MM.1S (cell line): ENCODE measurements around the gene DPY19L3.

Experiments
- DNase-seq: peaks from one replicate; pipeline ENCODE4 v3.0.0-alpha.2; 2015
- H2AFZ ChIP-seq: fragments of 300-600 bp; sonication (generic); 2 replicates; pipeline ENCODE4 v1.6.0; 2016; ENCODE audit warnings: antibody characterized with exemption, low read length
- H3F3A ChIP-seq: fragments of 300-600 bp; sonication (generic); 2 replicates; pipeline ENCODE4 v1.6.1; 2016; ENCODE audit warnings: mild to moderate bottlenecking, antibody characterized with exemption, low read length, moderate library complexity, mixed read lengths; ENCODE audit not compliant: insufficient read depth
- H3K27ac ChIP-seq: fragments of 300-600 bp; sonication (generic); 2 replicates; pipeline ENCODE4 v1.5.1; 2016; ENCODE audit warnings: mild to moderate bottlenecking, low read length
- H3K27me3 ChIP-seq: fragments of 300-600 bp; sonication (generic); replicated peaks from 2 replicates; pipeline ENCODE4 v1.6.0; 2016; ENCODE audit warnings: low read length; ENCODE audit not compliant: insufficient read depth
- H3K36me3 ChIP-seq: fragments of 300-600 bp; sonication (generic); replicated peaks from 2 replicates; pipeline ENCODE4 v1.6.1; 2016; ENCODE audit warnings: mild to moderate bottlenecking, low read length, mixed read lengths; ENCODE audit not compliant: insufficient read depth
- H3K4me1 ChIP-seq: fragments of 300-600 bp; sonication (generic); 2 replicates; pipeline ENCODE4 v1.6.1; 2016; ENCODE audit warnings: low read length, mixed read lengths
- H3K4me2 ChIP-seq: fragments of 300-600 bp; sonication (generic); 2 replicates; pipeline ENCODE4 v1.6.0; 2016; ENCODE audit warnings: low read depth, low read length
- H3K4me3 ChIP-seq: fragments of 300-600 bp; sonication (generic); 2 replicates; pipeline ENCODE4 v1.5.1; 2016; ENCODE audit warnings: low read length, mixed read lengths
- H3K79me2 ChIP-seq: fragments of 300-600 bp; sonication (generic); 2 replicates; pipeline ENCODE4 v1.6.1; 2016; ENCODE audit warnings: mixed run types, low read length, mixed read lengths
- H3K9ac ChIP-seq: fragments of 300-600 bp; sonication (generic); 2 replicates; pipeline ENCODE4 v1.6.1; 2016; ENCODE audit warnings: low read length, mixed read lengths
- H3K9me2 ChIP-seq: fragments of 300-600 bp; sonication (generic); replicated peaks from 2 replicates; pipeline ENCODE4 v1.6.1; 2016; ENCODE audit warnings: mild to moderate bottlenecking, low read length, mixed read lengths; ENCODE audit not compliant: insufficient read depth
- H3K9me3 ChIP-seq: fragments of 300-600 bp; sonication (generic); replicated peaks from 2 replicates; pipeline ENCODE4 v1.6.1; 2016; ENCODE audit warnings: mild to moderate bottlenecking, low read length, mixed read lengths; ENCODE audit not compliant: insufficient read depth
- H4K20me1 ChIP-seq: fragments of 300-600 bp; sonication (generic); 2 replicates; pipeline ENCODE4 v1.6.1; 2016; ENCODE audit warnings: mild to moderate bottlenecking, low read length, moderate library complexity, mixed read lengths; ENCODE audit not compliant: insufficient read depth
- EZH2 ChIP-seq: fragments of 300-600 bp; sonication (generic); optimal IDR thresholded peaks from 2 replicates; pipeline ENCODE3; 2017; ENCODE audit warnings: low read depth, mild to moderate bottlenecking, antibody characterized with exemption, low read length, mixed read lengths
- EZH2phosphoT487 ChIP-seq: fragments of 300-600 bp; sonication (generic); IDR thresholded peaks from 2 replicates; pipeline ENCODE4 v1.6.1; 2018; ENCODE audit warnings: antibody characterized with exemption, low read length
- TF ChIP-seq, protein P1 (sequence below): fragments of 300-600 bp; sonication (generic); IDR thresholded peaks from 2 replicates; pipeline ENCODE4 v1.5.1; 2016; ENCODE audit warnings: antibody characterized with exemption, low read length, mixed read lengths

DPY19L3 gene, protein sequence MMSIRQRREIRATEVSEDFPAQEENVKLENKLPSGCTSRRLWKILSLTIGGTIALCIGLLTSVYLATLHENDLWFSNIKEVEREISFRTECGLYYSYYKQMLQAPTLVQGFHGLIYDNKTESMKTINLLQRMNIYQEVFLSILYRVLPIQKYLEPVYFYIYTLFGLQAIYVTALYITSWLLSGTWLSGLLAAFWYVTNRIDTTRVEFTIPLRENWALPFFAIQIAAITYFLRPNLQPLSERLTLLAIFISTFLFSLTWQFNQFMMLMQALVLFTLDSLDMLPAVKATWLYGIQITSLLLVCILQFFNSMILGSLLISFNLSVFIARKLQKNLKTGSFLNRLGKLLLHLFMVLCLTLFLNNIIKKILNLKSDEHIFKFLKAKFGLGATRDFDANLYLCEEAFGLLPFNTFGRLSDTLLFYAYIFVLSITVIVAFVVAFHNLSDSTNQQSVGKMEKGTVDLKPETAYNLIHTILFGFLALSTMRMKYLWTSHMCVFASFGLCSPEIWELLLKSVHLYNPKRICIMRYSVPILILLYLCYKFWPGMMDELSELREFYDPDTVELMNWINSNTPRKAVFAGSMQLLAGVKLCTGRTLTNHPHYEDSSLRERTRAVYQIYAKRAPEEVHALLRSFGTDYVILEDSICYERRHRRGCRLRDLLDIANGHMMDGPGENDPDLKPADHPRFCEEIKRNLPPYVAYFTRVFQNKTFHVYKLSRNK

DNA sequence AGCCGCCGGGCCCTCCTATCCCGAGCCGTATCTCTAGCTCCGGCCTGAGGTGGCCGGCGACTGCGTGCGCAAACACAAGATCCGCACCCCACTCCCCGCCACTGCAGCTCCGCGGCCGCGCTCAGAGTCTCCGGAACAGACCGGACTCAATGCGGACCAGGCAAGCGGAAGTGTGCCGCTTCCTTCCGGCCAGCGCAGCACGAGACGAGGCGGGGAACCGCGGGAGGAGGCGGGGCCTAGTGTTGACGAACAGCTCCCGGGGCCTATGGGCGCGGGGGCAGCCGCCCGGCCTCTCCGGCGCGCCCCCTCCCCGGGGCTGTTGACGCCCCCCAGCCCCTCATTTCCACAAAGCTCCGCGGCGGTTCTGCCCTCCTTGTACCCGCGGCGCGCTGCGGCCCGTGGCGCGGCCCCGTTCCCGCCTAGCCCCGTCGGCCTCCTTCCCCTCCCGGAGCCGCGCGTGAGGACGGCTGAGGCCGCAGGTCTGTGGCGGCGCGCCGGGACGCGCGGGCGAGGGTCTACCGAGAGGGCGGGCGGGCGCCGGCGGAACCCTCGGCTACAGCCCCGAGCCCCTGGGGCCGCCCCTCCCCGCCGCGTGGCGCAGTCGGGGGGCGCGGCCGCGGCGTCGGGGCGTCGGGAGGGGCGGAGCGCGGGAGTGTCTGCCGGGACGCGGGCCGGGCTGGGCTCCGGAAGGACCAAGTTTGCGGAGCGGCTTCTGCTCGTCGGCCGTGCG, at the start of gene DPY19L3:
TSS of gene DPY19L3 (plus strand) at position 340 of the 730 bp plus-strand sequence. CDS start 2,484 bp downstream, outside the sequence.
- peak within 1 kb of the TSS; percentile 73 for H3K4me2 ChIP-seq
- peak within 1 kb of the TSS; percentile 83 for H2AFZ ChIP-seq
- H3F3A ChIP-seq = no peaks in the 10 kb centered on the region
- DNase-seq = peak; percentile 94
- peaks cover 4% of the 10 kb centered on the region; the same call in 1 of the 2 replicates for H3K4me1 ChIP-seq
- no peaks in the 10 kb centered on the region; the same call in 1 of the 2 replicates for H3K36me3 ChIP-seq
- H3K4me3 ChIP-seq = peak within 1 kb of the TSS; percentile 78
- peak within 1 kb of the TSS; percentile 91 for H3K9ac ChIP-seq
- H3K27ac ChIP-seq = peak within 1 kb of the TSS; percentile 83
- H3K9me3 ChIP-seq = no peaks in the 10 kb centered on the region
- peaks cover 16% of the 10 kb centered on the region for H3K79me2 ChIP-seq
- no peaks in the 10 kb centered on the region for H4K20me1 ChIP-seq
- TF ChIP-seq EZH2 = no peak
- H3K9me2 ChIP-seq = no peaks in the 10 kb centered on the region
- H3K27me3 ChIP-seq = no peaks in the 10 kb centered on the region

DNA sequence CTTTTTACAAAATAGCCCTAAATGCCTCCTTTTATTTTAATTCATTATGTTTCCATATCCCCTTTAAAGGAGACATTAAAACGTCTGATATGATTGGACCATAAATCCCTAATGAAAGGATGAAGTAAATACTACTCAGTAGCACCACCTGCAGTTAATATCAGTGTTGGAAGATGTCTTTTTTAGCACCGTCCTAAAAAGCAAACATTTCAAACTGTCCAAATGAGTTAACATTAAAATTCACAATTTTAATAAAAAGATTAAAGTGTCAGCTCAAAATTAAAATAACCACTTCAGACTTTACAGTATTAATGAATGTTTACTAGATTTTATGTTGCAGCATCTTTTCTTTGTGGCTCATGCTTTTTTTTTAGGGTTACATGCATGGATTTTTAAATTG, 47.9 kb upstream of the DPY19L3 start:
- no peak overlapping the region for H3K4me2 ChIP-seq
- no peak overlapping the region for H2AFZ ChIP-seq
- no peaks in the 10 kb centered on the region for H3K9me2 ChIP-seq
- H3K9ac ChIP-seq = no peak overlapping the region
- peaks cover 18% of the 10 kb centered on the region; the same call in 1 of the 2 replicates for H3K36me3 ChIP-seq
- H3K79me2 ChIP-seq = peaks cover 33% of the 10 kb centered on the region
- H3K4me1 ChIP-seq = no peaks in the 10 kb centered on the region
- no peaks in the 10 kb centered on the region for H3K9me3 ChIP-seq
- no peaks in the 10 kb centered on the region; the same call in 1 of the 2 replicates for H4K20me1 ChIP-seq
- no peak for DNase-seq
- no peaks in the 10 kb centered on the region for H3F3A ChIP-seq
- H3K27me3 ChIP-seq = no peaks in the 10 kb centered on the region
- H3K4me3 ChIP-seq = no peak overlapping the region
- no peak overlapping the region for H3K27ac ChIP-seq
- no peak for TF ChIP-seq EZH2
- TF ChIP-seq EZH2phosphoT487 = no peak
- TF ChIP-seq, protein P1, sequence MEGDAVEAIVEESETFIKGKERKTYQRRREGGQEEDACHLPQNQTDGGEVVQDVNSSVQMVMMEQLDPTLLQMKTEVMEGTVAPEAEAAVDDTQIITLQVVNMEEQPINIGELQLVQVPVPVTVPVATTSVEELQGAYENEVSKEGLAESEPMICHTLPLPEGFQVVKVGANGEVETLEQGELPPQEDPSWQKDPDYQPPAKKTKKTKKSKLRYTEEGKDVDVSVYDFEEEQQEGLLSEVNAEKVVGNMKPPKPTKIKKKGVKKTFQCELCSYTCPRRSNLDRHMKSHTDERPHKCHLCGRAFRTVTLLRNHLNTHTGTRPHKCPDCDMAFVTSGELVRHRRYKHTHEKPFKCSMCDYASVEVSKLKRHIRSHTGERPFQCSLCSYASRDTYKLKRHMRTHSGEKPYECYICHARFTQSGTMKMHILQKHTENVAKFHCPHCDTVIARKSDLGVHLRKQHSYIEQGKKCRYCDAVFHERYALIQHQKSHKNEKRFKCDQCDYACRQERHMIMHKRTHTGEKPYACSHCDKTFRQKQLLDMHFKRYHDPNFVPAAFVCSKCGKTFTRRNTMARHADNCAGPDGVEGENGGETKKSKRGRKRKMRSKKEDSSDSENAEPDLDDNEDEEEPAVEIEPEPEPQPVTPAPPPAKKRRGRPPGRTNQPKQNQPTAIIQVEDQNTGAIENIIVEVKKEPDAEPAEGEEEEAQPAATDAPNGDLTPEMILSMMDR = peak; percentile 33

DNA sequence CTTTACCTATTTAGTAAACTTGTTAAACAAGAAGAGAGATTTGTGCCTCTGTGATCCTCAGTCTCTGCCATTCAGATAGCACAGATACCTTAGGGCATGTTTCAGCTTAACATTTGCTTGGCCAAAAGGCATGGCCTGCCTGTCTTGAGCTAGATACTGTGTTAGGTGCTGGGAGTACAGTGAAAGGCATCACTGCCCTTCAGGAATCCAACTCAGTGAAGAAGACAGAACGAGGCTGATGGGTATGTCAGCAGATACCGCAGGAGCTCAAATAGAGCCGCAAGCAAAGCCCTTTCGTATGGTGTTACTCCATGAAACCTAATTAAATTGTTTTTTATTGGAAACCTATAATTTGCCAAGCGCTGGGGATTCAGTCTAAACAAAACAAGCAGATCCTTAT, 47.2 kb upstream of the DPY19L3 start:
- Histone ChIP-seq H3K36me3 (peaks cover 12% of the 10 kb centered on the region; the same call in 1 of the 2 replicates), H3K9ac (no peak overlapping the region), H4K20me1 (no peaks in the 10 kb centered on the region; the same call in 1 of the 2 replicates), H3K27me3 (no peaks in the 10 kb centered on the region), H3K4me1 (no peaks in the 10 kb centered on the region), H3K79me2 (peaks cover 37% of the 10 kb centered on the region), H3K9me2 (no peaks in the 10 kb centered on the region), H3K9me3 (no peaks in the 10 kb centered on the region), H3K4me3 (no peak overlapping the region), H2AFZ (no peak overlapping the region), H3K27ac (no peak overlapping the region), H3K4me2 (no peak overlapping the region), H3F3A (no peaks in the 10 kb centered on the region)
- TF ChIP-seq, protein P1 = no peak
- no peak for TF ChIP-seq EZH2phosphoT487
- TF ChIP-seq EZH2 = no peak
- DNase-seq = no peak
